Pancreas (tissue), 10 donors: ENCODE measurements around the gene CCDC150. TPM values are rescaled to one million over a fixed set of nuclear protein-coding genes. Genes with fewer than 3 reads are reported as not detected.

Experiments used
- ATAC-seq, 4 donors: fragments of 200-7000 bp; cut with Tn5 transposase; one replicate each; pipeline versions ENCODE4 v1.8.0 to v1.9.1; 2020; ENCODE audit warnings: mild to moderate bottlenecking in 4 of 4, moderate library complexity in 4 of 4
- DNase-seq, 6 donors: peaks; one replicate each; pipeline ENCODE4 v3.0.0-alpha.2; 2020
- FAIRE-seq: peaks from 2 replicates; lab custom pipeline; 2012; peaks lifted over from hg19 to GRCh38; lab: Jason Lieb, UNC
- H3K27ac ChIP-seq, 4 donors: fragments of 200-600 bp; sonication (generic); 1 replicate in 3 of 4; 2 replicates in 1 of 4; pipeline versions ENCODE4 v1.5.0 to v1.8.0; 2020
- H3K27me3 ChIP-seq, 4 donors: fragments of 200-600 bp; one replicate each; pipeline ENCODE4 v1.8.0; 2021
- H3K36me3 ChIP-seq, 3 donors: fragments of 200-600 bp; sonication (generic) in 1 of 3; one replicate each; pipeline versions ENCODE4 v1.5.0 to v1.8.0; 2020 to 2021
- H3K4me1 ChIP-seq, 3 donors: fragments of 200-600 bp; one replicate each; pipeline ENCODE4 v1.8.0; 2021
- H3K4me3 ChIP-seq, 4 donors: fragments of 200-600 bp; sonication (generic) in 2 of 4; one replicate each; pipeline versions ENCODE4 v1.5.0 to v1.8.0; 2020 to 2021
- H3K9me3 ChIP-seq, 4 donors: fragments of 200-600 bp; one replicate each; pipeline ENCODE4 v1.8.0; 2021
- WGBS, 2 donors: extraction: QIAGEN DNeasy Blood & Tissue Kit; methylation state at CpG; one replicate each; pipeline ENCODE4 v1.1.7; 2013; 5-methylcytosine and 5-hydroxymethylcytosine counted together
- intact Hi-C, 3 donors: fragments of 100-400 bp; cut with DNase I; formaldehyde crosslinking; loops; one replicate each; pipeline versions ENCODE4 v1.11.1 to v1.14.2; 2022
- polyA plus RNA-seq, 2 donors: library from polyadenylated mRNA; stranded (reverse); fragments of 200-250 nt; gene quantifications; one replicate each; pipeline ENCODE4 v1.2.3, GENCODE V29; 2013
- total RNA-seq, 6 donors: library from RNA; stranded (reverse); fragmentation: NEBNext Ultra II Directional in 4 of 6; extraction: Animal tissue kit (Norgen Biotek cat#: 25700) in 4 of 6; gene quantifications; one replicate each; pipeline versions ENCODE4 v1.2.1 to v1.2.4, GENCODE V29; 2021 to 2023
- TF ChIP-seq, protein P1 (sequence below), 4 donors: fragments of 200-600 bp; sonication (generic) in 3 of 4; IDR thresholded peaks; one replicate each; pipeline versions ENCODE4 v1.5.0 to v1.8.0; 2021; ENCODE audit warnings: antibody characterized with exemption in 4 of 4
- donor health status: healthy with polysubstance abuse.
- donor health status: DM: no; HTN: no; CAD: no; lungs with moderate emphysema.
- donor health status: DM: no; HTN: no; CAD: no.
- donor health status: control.
- donor health status: control.
- donor health status: Bipolar disorder and iron deficiency.
- donor health status: DM: yes; HTN: yes; CAD: no.
- donor health status: DM: no; HTN: no; CAD: no.
- donor health status: DM: no; HTN: no; CAD: no.
- donor health status: DM: yes; HTN: yes; CAD: no.

Gene CCDC150
- total and polyA plus RNA-seq, 8 donors, result 0.26 to 1.4 (median 0.60) TPM; not detected in 1

- intact Hi-C loops, result no loop called here
- ATAC-seq (peak in 3 of 4 donors; percentile 66 to 70 (median 70)), FAIRE-seq (no peak), DNase-seq (peak in 4 of 6 donors; percentile 2 to 65 (median 28))
- no peaks in the 10 kb centered on the region for H3K36me3 ChIP-seq
- H3K9me3 ChIP-seq, result no peaks in the 10 kb centered on the region
- WGBS, 2 donors, result 0 to 1% methylated on average over 44 to 48 of the region's 48 CpGs
- no peaks in the 10 kb centered on the region for H3K4me1 ChIP-seq
- H3K27me3 ChIP-seq, result peaks cover 0 to 16% (median 0%) of the 10 kb centered on the region in 4 donors
- no peak overlapping the region for H3K27ac ChIP-seq
- TF ChIP-seq, protein P1, sequence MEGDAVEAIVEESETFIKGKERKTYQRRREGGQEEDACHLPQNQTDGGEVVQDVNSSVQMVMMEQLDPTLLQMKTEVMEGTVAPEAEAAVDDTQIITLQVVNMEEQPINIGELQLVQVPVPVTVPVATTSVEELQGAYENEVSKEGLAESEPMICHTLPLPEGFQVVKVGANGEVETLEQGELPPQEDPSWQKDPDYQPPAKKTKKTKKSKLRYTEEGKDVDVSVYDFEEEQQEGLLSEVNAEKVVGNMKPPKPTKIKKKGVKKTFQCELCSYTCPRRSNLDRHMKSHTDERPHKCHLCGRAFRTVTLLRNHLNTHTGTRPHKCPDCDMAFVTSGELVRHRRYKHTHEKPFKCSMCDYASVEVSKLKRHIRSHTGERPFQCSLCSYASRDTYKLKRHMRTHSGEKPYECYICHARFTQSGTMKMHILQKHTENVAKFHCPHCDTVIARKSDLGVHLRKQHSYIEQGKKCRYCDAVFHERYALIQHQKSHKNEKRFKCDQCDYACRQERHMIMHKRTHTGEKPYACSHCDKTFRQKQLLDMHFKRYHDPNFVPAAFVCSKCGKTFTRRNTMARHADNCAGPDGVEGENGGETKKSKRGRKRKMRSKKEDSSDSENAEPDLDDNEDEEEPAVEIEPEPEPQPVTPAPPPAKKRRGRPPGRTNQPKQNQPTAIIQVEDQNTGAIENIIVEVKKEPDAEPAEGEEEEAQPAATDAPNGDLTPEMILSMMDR (IDR thresholded peaks at IDR 0.05), result no peak
- H3K4me3 ChIP-seq, result peak overlapping the region in 3 of 4 donors; percentile 35 to 75 (median 52)
Measured at GRCh38 chr2:196592331-196592910, 47.1 kb upstream of the CCDC150 start.

DNA sequence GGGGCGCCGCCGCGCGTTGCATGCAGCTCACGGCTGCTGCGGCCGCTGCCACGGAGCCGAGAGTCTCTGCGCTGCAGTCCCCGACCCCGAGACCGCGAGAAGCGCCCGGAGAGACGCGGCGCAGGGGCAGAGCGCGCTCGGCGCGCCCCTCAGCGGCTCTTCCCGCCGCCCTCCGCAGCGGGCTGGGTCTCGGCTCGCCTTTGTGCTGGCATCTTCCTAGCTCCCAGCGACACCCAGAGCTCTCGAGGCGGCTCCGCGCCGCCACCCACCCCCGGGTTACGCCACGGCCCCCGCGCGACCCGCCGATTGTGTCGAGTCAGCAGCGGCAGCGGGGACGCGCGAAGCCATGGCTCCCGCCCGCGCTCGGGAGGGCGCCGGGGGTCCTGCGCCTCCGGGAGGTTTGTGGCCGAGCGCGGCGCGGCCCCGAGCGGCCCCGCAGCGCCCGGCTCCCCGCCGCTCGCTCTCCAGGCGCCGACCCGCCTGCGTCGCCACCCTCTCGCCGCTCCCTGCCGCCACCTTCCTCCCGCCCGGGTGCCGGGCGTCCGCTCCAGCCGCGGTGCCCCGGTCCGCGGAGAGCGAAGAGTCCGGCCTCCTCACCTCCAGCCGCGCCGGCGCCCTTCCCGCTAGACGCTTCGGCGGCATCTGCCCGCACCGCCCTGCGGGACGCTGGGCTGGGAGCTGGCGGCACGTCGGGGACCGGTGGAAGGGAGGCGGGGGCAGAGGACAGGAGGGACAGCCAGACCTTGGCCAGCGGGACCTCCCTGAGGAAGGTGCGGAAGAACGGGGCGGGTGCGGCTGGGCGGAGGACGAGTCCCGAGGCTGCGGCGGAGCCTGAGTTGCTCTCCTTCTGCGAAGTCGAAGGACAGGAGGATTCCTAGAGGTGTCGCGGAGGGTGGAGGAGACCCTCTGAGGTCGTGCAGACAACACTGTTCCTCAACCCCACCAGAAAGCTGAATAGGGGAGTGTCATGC is 46.3 kb upstream of the CCDC150 start, which contains the start of gene HECW2:
Gene HECW2, minus strand, starts transcription at position 644 of the 971 bp plus-strand sequence.
- Histone ChIP-seq H3K27ac (no peak within 1 kb of the TSS), H3K9me3 (no peaks in the 10 kb centered on the region), H3K4me1 (no peaks in the 10 kb centered on the region), H3K36me3 (no peaks in the 10 kb centered on the region), H3K4me3 (peak within 1 kb of the TSS; percentile 35 to 75 (median 47)), H3K27me3 (peaks cover 0 to 16% (median 0%) of the 10 kb centered on the region in 4 donors)
- WGBS, 2 donors, result 0 to 1% methylated on average over 114 to 125 of the region's 125 CpGs
- no peak for FAIRE-seq
- peak in 4 of 6 donors; percentile 2 to 73 (median 42) for DNase-seq
- intact Hi-C loops, result no loop called here
- ATAC-seq, result peak; percentile 35 to 76 (median 72)
- TF ChIP-seq, protein P1 (IDR thresholded peaks at IDR 0.05), result no peak

DNA sequence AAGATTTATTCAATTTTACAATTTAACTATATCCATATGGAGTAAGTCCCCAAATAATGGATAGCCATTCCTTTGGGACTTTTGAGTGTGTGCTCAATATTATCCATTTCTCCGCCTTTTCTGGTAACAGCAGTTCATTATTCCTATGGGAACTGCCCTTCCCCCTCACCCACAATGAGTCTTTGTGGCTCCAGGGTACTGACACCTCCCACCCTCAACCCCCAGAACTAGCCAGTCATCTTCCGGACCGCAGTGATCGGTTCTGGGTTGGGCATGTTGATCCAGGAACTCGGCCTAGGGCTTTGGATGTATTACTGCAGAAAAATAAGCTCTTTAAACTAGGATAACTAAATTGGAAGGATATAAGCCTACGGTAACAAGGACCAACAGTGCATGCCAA is 45.4 kb upstream of the CCDC150 start:
- H3K27me3 ChIP-seq, result peaks cover 0 to 16% (median 0%) of the 10 kb centered on the region in 4 donors
- ATAC-seq, result no peak
- no peak overlapping the region for H3K27ac ChIP-seq
- no peaks in the 10 kb centered on the region for H3K9me3 ChIP-seq
- no peak overlapping the region for H3K4me3 ChIP-seq
- TF ChIP-seq, protein P1 (IDR thresholded peaks at IDR 0.05), result no peak
- intact Hi-C loops, result no loop called here
- DNase-seq, result no peak
- 70 to 76% methylated on average over 6 of the region's 6 CpGs for WGBS, 2 donors
- H3K36me3 ChIP-seq, result no peaks in the 10 kb centered on the region
- no peaks in the 10 kb centered on the region for H3K4me1 ChIP-seq
- no peak for FAIRE-seq

DNA sequence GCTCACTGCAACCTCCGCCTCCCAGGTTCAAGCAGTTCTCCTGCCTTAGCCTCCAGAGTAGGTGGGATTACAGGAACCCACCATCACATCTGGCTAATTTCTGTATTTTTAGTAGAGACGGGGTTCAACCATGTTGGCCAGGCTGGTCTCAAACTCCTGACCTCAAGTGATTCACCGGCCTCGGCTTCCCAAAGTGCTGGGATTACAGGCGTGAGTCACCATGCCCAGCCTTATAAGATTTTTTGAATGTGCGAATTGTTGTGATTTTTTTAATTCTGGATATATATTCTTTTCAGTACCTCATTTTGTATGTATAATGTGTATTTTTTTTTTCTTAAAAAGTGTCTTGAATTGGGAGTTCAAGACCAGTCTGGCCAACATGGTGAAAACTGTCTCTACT is 42.0 kb upstream of the CCDC150 start:
- no peaks in the 10 kb centered on the region for H3K36me3 ChIP-seq
- TF ChIP-seq, protein P1 (IDR thresholded peaks at IDR 0.05), result no peak
- no peak overlapping the region for H3K27ac ChIP-seq
- ATAC-seq (no peak), FAIRE-seq (no peak), DNase-seq (no peak)
- 82 to 88% methylated on average over 6 of the region's 6 CpGs for WGBS, 2 donors
- intact Hi-C loops, result no loop called here
- H3K27me3 ChIP-seq, result no peaks in the 10 kb centered on the region
- H3K9me3 ChIP-seq, result no peaks in the 10 kb centered on the region
- H3K4me1 ChIP-seq, result no peaks in the 10 kb centered on the region
- no peak overlapping the region for H3K4me3 ChIP-seq
